Measurements from ENCODE around the gene RBBP5.

The RBBP5 gene

GRCh38 chr1:205056956-205057568 lies 64.7 kb downstream of the RBBP5 start:
- DNase-seq (ENCODE audit: low spot score) = no peak

GRCh38 chr1:205056188-205056611 lies 65.6 kb downstream of the RBBP5 start:
- no peak for DNase-seq (ENCODE audit: low spot score)

GRCh38 chr1:205054013-205054412 lies 67.8 kb downstream of the RBBP5 start:
- DNase-seq (ENCODE audit: low spot score) = no peak

- no peak for DNase-seq (ENCODE audit: low spot score)
Observed at GRCh38 chr1:205053296-205053695, 68.5 kb downstream of the RBBP5 start.

GRCh38 chr1:205052690-205053089 lies 69.1 kb downstream of the RBBP5 start:
- no peak for DNase-seq (ENCODE audit: low spot score)

GRCh38 chr1:205049479-205049878 lies 72.3 kb downstream of the RBBP5 start:
- no peak for DNase-seq (ENCODE audit: low spot score)

- DNase-seq (ENCODE audit: low spot score) = no peak
Observed at GRCh38 chr1:205048382-205048781, 73.4 kb downstream of the RBBP5 start.

GRCh38 chr1:205047764-205048231 lies 74.0 kb downstream of the RBBP5 start:
- no peak for DNase-seq (ENCODE audit: low spot score)

- no peak for DNase-seq (ENCODE audit: low spot score)
Observed at GRCh38 chr1:205046870-205047269, 74.9 kb downstream of the RBBP5 start.

GRCh38 chr1:205045146-205045545 lies 76.6 kb downstream of the RBBP5 start:
- DNase-seq (ENCODE audit: low spot score) = no peak

- no peak for DNase-seq (ENCODE audit: low spot score)
Observed at GRCh38 chr1:205044741-205045140, 77.0 kb downstream of the RBBP5 start.

GRCh38 chr1:205043866-205044265 lies 77.9 kb downstream of the RBBP5 start:
- DNase-seq (ENCODE audit: low spot score) = no peak

GRCh38 chr1:205042911-205043806 lies 78.6 kb downstream of the RBBP5 start, which contains the start of gene CNTN2:
TSS of gene CNTN2 (plus strand) at chr1:205043212. CDS start at chr1:205053186, 9,974 bp downstream.
- no peak for DNase-seq (ENCODE audit: low spot score)

- no peak for DNase-seq (ENCODE audit: low spot score)
Observed at GRCh38 chr1:205041998-205042910, 79.5 kb downstream of the RBBP5 start.

- DNase-seq (ENCODE audit: low spot score) = no peak
Observed at GRCh38 chr1:205041001-205041715, 80.6 kb downstream of the RBBP5 start.

- no peak for DNase-seq (ENCODE audit: low spot score)
Observed at GRCh38 chr1:205038132-205038786, 83.5 kb downstream of the RBBP5 start.

GRCh38 chr1:205037539-205037938 lies 84.2 kb downstream of the RBBP5 start:
- no peak for DNase-seq (ENCODE audit: low spot score)
